PC-9 (cell line): ENCODE results near the gene EYS. TPM values are rescaled to one million over a fixed set of nuclear protein-coding genes. Genes with fewer than 3 reads are reported as not detected.
"Not testable (repeated sequence)": the region's sequence is repeated elsewhere in the genome, so short reads cannot be mapped to it uniquely, and the experiment has no call there.

Experiments
- BruUV-seq: library from RNA; stranded (reverse); fragments of 400-500 nt; replicated peaks from 2 replicates; lab custom pipeline; 2021; lab: Mats Ljungman, UMichigan
- CTCF ChIA-PET: fragments of 300-600 bp; sonication (Branson Sonifier 250); formaldehyde crosslinking; loops from one replicate; lab custom pipeline; 2022; ENCODE audit warnings: antibody characterized with exemption; lab: Charles Lee
- POLR2A ChIA-PET: fragments of 300-600 bp; sonication (Branson Sonifier 250); formaldehyde crosslinking; loops from one replicate; lab custom pipeline; 2022; ENCODE audit warnings: antibody characterized with exemption; ENCODE audit not compliant: unreplicated experiment; lab: Charles Lee
- DNase-seq, 2 experiments: peaks; one replicate each; pipeline versions ENCODE4 v3.0.0 to v3.0.0-alpha.2; 2015 to 2022; ENCODE audit warnings: mixed read lengths in 1 of 2
- H2AFZ ChIP-seq: fragments of 200-600 bp; sonication (generic); 2 replicates; pipeline ENCODE4 v1.8.1; 2017; ENCODE audit warnings: antibody characterized with exemption
- H3F3A ChIP-seq: fragments of 200-600 bp; sonication (generic); 2 replicates; pipeline ENCODE4 v1.8.1; 2017; ENCODE audit warnings: antibody characterized with exemption, mild to moderate bottlenecking, low read depth; ENCODE audit not compliant: insufficient read depth
- H3K27ac ChIP-seq: fragments of 200-600 bp; sonication (generic); 2 replicates; pipeline ENCODE4 v1.6.1; 2016; ENCODE audit warnings: mixed run types
- H3K27me3 ChIP-seq: fragments of 200-600 bp; sonication (generic); 2 replicates; pipeline ENCODE4 v1.6.1; 2016; ENCODE audit warnings: low read depth, mixed run types; ENCODE audit not compliant: insufficient read depth
- H3K36me3 ChIP-seq: fragments of 200-600 bp; sonication (generic); 2 replicates; pipeline ENCODE4 v1.6.1; 2016; ENCODE audit warnings: low read depth, mixed run types
- H3K4me1 ChIP-seq: fragments of 200-600 bp; sonication (generic); replicated peaks from 2 replicates; pipeline ENCODE4 v1.6.1; 2016; ENCODE audit warnings: mixed run types; ENCODE audit not compliant: insufficient read depth
- H3K4me2 ChIP-seq: fragments of 200-600 bp; sonication (generic); 2 replicates; pipeline ENCODE4 v1.6.1; 2017; ENCODE audit warnings: mixed run types
- H3K4me3 ChIP-seq: fragments of 200-600 bp; sonication (generic); 2 replicates; pipeline ENCODE4 v1.6.1; 2016; ENCODE audit warnings: mixed run types
- H3K79me2 ChIP-seq: fragments of 200-600 bp; sonication (generic); 2 replicates; pipeline ENCODE4 v1.6.1; 2017; ENCODE audit warnings: low read depth, mixed run types
- H3K9me2 ChIP-seq: fragments of 200-600 bp; sonication (generic); 2 replicates; pipeline ENCODE4 v1.8.1; 2017; ENCODE audit warnings: mild to moderate bottlenecking; ENCODE audit not compliant: insufficient read depth
- H3K9me3 ChIP-seq: fragments of 200-600 bp; sonication (generic); 2 replicates; pipeline ENCODE4 v1.8.1; 2016; ENCODE audit warnings: low read depth; ENCODE audit not compliant: insufficient read depth
- H4K20me1 ChIP-seq: fragments of 200-600 bp; sonication (generic); 2 replicates; pipeline ENCODE4 v1.8.1; 2017; ENCODE audit not compliant: insufficient read depth
- EZH2 ChIP-seq: fragments of 200-600 bp; sonication (generic); IDR thresholded peaks from 2 replicates; pipeline ENCODE4 v1.8.0; 2017; ENCODE audit warnings: antibody characterized with exemption, low read depth
- intact Hi-C: fragments of 100-400 bp; cut with micrococcal nuclease; formaldehyde crosslinking; loops from one replicate; pipeline ENCODE4 v1.10.0; 2022; ENCODE audit not compliant: unreplicated experiment
- total RNA-seq: library from RNA; stranded (reverse); gene quantifications from 2 replicates; pipeline ENCODE4 v1.2.3, GENCODE V29; 2021
- TF ChIP-seq, protein P1 (sequence below): fragments of 200-600 bp; sonication (generic); conservative IDR thresholded peaks from 2 replicates; pipeline ENCODE4 v1.6.1; 2017; ENCODE audit warnings: mixed run types, antibody characterized with exemption, mild to moderate bottlenecking, moderate library complexity

Gene EYS
- total RNA-seq, 1 experiment from 2014 or later = not detected

DNA sequence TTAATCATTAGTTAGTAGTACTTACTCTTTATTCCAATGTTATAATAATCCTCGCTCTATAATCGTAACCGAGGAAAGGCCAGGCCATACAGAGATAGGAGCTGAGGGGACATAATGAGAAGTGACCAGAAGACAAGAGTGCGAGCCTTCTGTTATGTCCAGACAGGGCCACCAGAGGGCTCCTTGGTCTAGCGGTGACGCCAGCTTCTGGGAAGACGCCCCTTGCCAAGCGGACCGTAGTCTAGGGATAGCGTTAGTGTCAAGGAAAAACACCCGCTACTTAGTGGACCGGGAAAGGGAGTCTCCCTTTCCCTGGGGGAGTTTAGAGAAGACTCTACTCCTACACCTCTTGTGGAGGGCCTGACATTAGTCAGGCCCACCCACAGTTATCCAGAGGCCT is 1237.6 kb downstream of the EYS start:
- H3K4me3 ChIP-seq, POLR2A ChIA-PET, H3K36me3 ChIP-seq, DNase-seq, H3K9me2 ChIP-seq, H3K4me2 ChIP-seq, H3K9me3 ChIP-seq, H3K79me2 ChIP-seq, BruUV-seq, intact Hi-C loops, H3K27ac ChIP-seq, H4K20me1 ChIP-seq, H2AFZ ChIP-seq, H3K4me1 ChIP-seq, H3F3A ChIP-seq, CTCF ChIA-PET, H3K27me3 ChIP-seq: not testable (repeated sequence)
- TF ChIP-seq, protein P1, sequence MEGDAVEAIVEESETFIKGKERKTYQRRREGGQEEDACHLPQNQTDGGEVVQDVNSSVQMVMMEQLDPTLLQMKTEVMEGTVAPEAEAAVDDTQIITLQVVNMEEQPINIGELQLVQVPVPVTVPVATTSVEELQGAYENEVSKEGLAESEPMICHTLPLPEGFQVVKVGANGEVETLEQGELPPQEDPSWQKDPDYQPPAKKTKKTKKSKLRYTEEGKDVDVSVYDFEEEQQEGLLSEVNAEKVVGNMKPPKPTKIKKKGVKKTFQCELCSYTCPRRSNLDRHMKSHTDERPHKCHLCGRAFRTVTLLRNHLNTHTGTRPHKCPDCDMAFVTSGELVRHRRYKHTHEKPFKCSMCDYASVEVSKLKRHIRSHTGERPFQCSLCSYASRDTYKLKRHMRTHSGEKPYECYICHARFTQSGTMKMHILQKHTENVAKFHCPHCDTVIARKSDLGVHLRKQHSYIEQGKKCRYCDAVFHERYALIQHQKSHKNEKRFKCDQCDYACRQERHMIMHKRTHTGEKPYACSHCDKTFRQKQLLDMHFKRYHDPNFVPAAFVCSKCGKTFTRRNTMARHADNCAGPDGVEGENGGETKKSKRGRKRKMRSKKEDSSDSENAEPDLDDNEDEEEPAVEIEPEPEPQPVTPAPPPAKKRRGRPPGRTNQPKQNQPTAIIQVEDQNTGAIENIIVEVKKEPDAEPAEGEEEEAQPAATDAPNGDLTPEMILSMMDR = peak; percentile 45; the same call in 1 of the 2 replicates

DNA sequence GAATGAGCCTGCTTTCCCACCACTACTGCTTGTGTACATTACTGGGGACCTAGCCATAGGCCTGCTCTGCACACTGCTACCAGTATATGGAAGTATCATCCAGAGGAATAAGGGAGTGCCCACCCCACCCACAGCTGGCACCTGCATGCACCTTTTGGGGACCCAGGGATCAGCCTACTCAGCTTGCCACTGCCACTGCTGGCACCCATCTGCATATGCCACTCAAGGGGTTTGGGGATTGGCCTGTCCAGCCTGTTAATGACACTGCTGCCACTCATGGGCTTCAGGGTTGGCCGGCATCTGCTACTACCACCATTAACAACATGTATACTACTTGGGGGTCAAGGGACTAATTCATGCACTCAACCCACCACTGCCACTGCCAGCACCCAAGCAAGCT is 1239.4 kb downstream of the EYS start:
- Histone ChIP-seq H3K9me3 (no peaks in the 10 kb centered on the region), H3K4me2 (no peak overlapping the region), H3F3A (no peaks in the 10 kb centered on the region), H3K27me3 (no peaks in the 10 kb centered on the region), H3K4me3 (no peak overlapping the region), H3K9me2 (no peaks in the 10 kb centered on the region), H3K79me2 (no peaks in the 10 kb centered on the region), H2AFZ (no peak overlapping the region), H4K20me1 (no peaks in the 10 kb centered on the region), H3K4me1 (no peaks in the 10 kb centered on the region), H3K36me3 (no peaks in the 10 kb centered on the region), H3K27ac (no peak overlapping the region)
- no TSS peak for BruUV-seq
- TF ChIP-seq EZH2 = no peak
- TF ChIP-seq, protein P1 = no peak
- ChIA-PET POLR2A (no interaction called here), CTCF (no interaction called here)
- intact Hi-C loops = no loop called here
- DNase-seq = no peak

DNA sequence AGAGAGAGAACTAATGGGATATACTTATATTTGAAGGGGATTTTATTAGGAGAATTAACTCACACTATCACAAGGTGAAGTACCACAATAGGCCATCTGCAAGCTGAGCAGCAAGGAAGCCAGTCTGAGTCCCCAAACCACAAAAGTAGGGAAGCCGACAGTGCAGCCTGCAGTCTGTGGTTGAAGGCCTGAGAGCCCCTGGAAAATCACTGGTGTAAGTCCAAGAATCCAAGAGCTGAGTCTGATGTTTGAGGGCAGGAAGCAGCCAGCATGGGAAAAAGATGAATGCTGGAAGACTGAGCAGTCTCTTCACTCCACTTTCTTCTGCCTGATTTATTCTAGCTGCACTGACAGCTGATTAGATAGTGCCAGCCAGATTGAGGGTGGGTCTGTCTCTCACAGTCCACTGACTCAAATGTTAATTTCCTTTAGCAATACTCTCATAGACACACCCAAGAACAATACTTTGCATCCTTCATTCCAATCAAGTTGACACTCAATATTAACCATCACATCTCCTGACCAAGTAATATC is 1247.5 kb downstream of the EYS start:
- H3K36me3 ChIP-seq = no peaks in the 10 kb centered on the region
- H3K4me1 ChIP-seq = no peaks in the 10 kb centered on the region
- H2AFZ ChIP-seq = no peak overlapping the region
- intact Hi-C loops = no loop called here
- BruUV-seq = no TSS peak
- no peaks in the 10 kb centered on the region for H3K27me3 ChIP-seq
- ChIA-PET CTCF (no interaction called here), POLR2A (no interaction called here)
- H3K4me2 ChIP-seq = no peak overlapping the region
- H3K4me3 ChIP-seq = no peak overlapping the region
- DNase-seq = no peak
- no peak overlapping the region for H3K27ac ChIP-seq
- TF ChIP-seq EZH2 = no peak
- TF ChIP-seq, protein P1 = no peak
- H3K79me2 ChIP-seq = no peaks in the 10 kb centered on the region
- no peaks in the 10 kb centered on the region for H3K9me3 ChIP-seq
- H3F3A ChIP-seq = no peaks in the 10 kb centered on the region
- H3K9me2 ChIP-seq = no peaks in the 10 kb centered on the region
- no peaks in the 10 kb centered on the region for H4K20me1 ChIP-seq

DNA sequence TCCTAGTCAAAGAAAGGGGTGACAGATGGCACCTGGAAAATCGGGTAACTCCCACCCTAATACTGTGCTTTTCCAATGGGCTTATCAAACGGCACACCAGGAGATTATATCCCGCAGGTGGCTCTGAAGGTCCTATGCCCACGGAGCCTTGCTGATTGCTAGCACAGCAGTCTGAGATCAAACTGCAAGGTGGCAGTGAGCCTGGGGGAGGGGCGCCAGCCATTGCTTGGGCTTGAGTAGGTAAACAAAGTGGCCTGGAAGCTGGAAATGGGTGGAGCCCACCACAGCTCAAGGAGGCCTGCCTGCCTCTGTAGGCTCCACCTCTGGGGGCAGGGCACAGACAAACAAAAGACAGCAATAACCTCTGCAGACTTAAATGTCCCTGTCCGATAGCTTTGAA is 1258.9 kb downstream of the EYS start:
- H3K36me3 ChIP-seq, H3K9me2 ChIP-seq, H3F3A ChIP-seq, BruUV-seq, H3K79me2 ChIP-seq, H2AFZ ChIP-seq, DNase-seq, H3K4me2 ChIP-seq, CTCF ChIA-PET, H3K27me3 ChIP-seq, POLR2A ChIA-PET, H3K9me3 ChIP-seq, H3K27ac ChIP-seq, H4K20me1 ChIP-seq, H3K4me1 ChIP-seq, intact Hi-C loops, H3K4me3 ChIP-seq: not testable (repeated sequence)
